Measurements from ENCODE around the gene BCL6. TPM values are rescaled to one million over a fixed set of nuclear protein-coding genes. Genes with fewer than 3 reads are reported as not detected.
A peak's percentile ranks its signal among the peaks of the same experiment; 100 is the strongest.

Gene BCL6
- total and polyA plus RNA-seq, 9 of the 15 experiments (the other 6 are each of a cell fraction or from before 2014, with no cell fraction given) = 0.08 to 3.5 (median 1.6) TPM

GRCh38 chr3:187741403-187742350 lies 3.6 kb downstream of the BCL6 start (continued):
- TF ChIP-seq DEAF1 (CRISPR knock-in tag; IDR thresholded peaks at IDR 0.05) = peak; percentile 67
- TF ChIP-seq TRIM28 (IDR thresholded peaks at IDR 0.05) = no peak
- no peak for TF ChIP-seq SMAD4 (CRISPR knock-in tag; conservative IDR thresholded peaks at IDR 0.05)
- TF ChIP-seq POLR2AphosphoS2 (IDR thresholded peaks at IDR 0.05; ENCODE audit: low read length) = no peak
- no peak for TF ChIP-seq ZBTB2 (IDR thresholded peaks at IDR 0.05)
- no peak for TF ChIP-seq ZNF766 (CRISPR knock-in tag; conservative IDR thresholded peaks at IDR 0.05)
- no peak for TF ChIP-seq PHF8 (IDR thresholded peaks at IDR 0.05; ENCODE audit: borderline replicate concordance, low read length)
- TF ChIP-seq KLF1 (tag; IDR thresholded peaks at IDR 0.05) = no peak
- TF ChIP-seq STAT5A (IDR thresholded peaks at IDR 0.05; ENCODE audit: borderline replicate concordance, low read length) = 0 out of 2 replicates have a peak, but pooled peaks have one; percentile 12
- no peak for TF ChIP-seq ZEB2 (IDR thresholded peaks at IDR 0.05)
- no peak for TF ChIP-seq MEF2D (tag; conservative IDR thresholded peaks at IDR 0.05; ENCODE audit: low read depth)
- no peak for TF ChIP-seq POLR2AphosphoS5 (IDR thresholded peaks at IDR 0.05; ENCODE audit: control insufficient read depth, insufficient read depth, low read depth, low read length)
- TF ChIP-seq FOXO4 (CRISPR knock-in tag; IDR thresholded peaks at IDR 0.05) = no peak
- no peak for TF ChIP-seq KLF6 (CRISPR knock-in tag; IDR thresholded peaks at IDR 0.05; ENCODE audit: borderline replicate concordance)
- TF ChIP-seq GTF2F1 (IDR thresholded peaks at IDR 0.05; ENCODE audit: low read depth, low read length) = no peak
- TF ChIP-seq HNRNPH1 (optimal IDR thresholded peaks at IDR 0.05; ENCODE audit: low read depth, low read length) = no peak
- TF ChIP-seq, protein P1, sequence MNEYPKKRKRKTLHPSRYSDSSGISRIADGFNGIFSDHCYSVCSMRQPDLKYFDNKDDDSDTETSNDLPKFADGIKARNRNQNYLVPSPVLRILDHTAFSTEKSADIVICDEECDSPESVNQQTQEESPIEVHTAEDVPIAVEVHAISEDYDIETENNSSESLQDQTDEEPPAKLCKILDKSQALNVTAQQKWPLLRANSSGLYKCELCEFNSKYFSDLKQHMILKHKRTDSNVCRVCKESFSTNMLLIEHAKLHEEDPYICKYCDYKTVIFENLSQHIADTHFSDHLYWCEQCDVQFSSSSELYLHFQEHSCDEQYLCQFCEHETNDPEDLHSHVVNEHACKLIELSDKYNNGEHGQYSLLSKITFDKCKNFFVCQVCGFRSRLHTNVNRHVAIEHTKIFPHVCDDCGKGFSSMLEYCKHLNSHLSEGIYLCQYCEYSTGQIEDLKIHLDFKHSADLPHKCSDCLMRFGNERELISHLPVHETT (CRISPR knock-in tag; conservative IDR thresholded peaks at IDR 0.05 in 1 of 2, IDR thresholded peaks at IDR 0.05 in 1 of 2) = no peak
- peak; percentile 21 for TF ChIP-seq CCNT2 (IDR thresholded peaks at IDR 0.05; ENCODE audit: borderline replicate concordance, extremely low read depth, insufficient read length, low read depth, low read length)
